ENCODE data around the gene SDC1. TPM values are rescaled to one million over a fixed set of nuclear protein-coding genes. Genes with fewer than 3 reads are reported as not detected.

Gene SDC1
- total RNA-seq, 1 donor from 2014 or later: 11.1 TPM

DNA sequence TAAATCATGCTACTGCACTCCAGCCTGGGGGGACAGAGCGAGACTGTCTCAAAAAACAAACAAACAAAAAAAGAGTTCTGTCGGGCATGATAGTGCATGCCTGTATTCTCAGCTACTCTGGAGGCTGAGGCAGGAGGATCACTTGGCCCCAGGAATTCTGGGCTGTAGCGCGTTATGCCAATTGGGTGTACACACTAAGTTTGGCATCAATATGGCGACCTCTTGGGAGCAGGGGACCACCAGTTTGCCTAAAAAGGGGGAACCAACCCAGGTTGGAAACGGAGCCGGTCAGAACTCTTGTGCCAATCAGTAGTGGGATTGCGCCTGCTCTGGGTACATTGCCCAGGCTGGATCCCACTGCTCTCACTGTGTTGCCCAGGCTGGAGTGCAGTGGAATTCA is 49.7 kb downstream of the SDC1 start:
- TF ChIP-seq CTCF (IDR thresholded peaks at IDR 0.05): no peak
- H3K4me1 Mint-ChIP-seq (ENCODE audit: unreplicated experiment): no peaks in the 10 kb centered on the region
- H3K4me3 Mint-ChIP-seq (ENCODE audit: unreplicated experiment): no peak overlapping the region
- H3K36me3 Mint-ChIP-seq (ENCODE audit: unreplicated experiment): no peaks in the 10 kb centered on the region
- H3K27ac Mint-ChIP-seq (ENCODE audit: unreplicated experiment): no peak overlapping the region
- no peaks in the 10 kb centered on the region for H3K27me3 Mint-ChIP-seq (ENCODE audit: unreplicated experiment)
- no peak for DNase-seq (ENCODE audit: extremely low spot score, unreplicated experiment)
- no peaks in the 10 kb centered on the region for H3K9me3 Mint-ChIP-seq (ENCODE audit: unreplicated experiment)

DNA sequence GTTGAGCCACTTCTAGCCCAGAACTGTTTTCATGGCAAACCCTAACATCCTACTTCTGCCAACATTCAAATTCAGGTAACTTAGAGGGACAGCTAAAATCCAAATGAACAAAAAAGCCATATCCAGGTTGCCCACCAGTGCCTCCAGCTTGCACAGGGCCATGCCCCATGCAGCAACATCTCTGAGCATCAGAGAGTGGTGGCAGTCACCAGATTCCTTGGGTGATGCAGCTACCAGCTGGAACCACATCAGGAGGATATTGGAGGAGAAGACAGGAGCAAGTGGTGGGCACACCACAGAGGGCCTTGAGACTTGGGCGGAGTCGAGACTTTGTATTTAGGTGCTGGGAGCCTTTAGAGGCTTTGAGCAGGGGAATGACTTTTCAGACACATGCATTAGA is 50.5 kb downstream of the SDC1 start:
- no peak overlapping the region for H3K27ac Mint-ChIP-seq (ENCODE audit: unreplicated experiment)
- H3K36me3 Mint-ChIP-seq (ENCODE audit: unreplicated experiment): no peaks in the 10 kb centered on the region
- no peak overlapping the region for H3K4me3 Mint-ChIP-seq (ENCODE audit: unreplicated experiment)
- H3K4me1 Mint-ChIP-seq (ENCODE audit: unreplicated experiment): no peaks in the 10 kb centered on the region
- H3K27me3 Mint-ChIP-seq (ENCODE audit: unreplicated experiment): no peaks in the 10 kb centered on the region
- H3K9me3 Mint-ChIP-seq (ENCODE audit: unreplicated experiment): no peaks in the 10 kb centered on the region
- no peak for DNase-seq (ENCODE audit: extremely low spot score, unreplicated experiment)
- no peak for TF ChIP-seq CTCF (IDR thresholded peaks at IDR 0.05)

- H3K27me3 Mint-ChIP-seq (ENCODE audit: unreplicated experiment): no peaks in the 10 kb centered on the region
- no peak overlapping the region for H3K4me3 Mint-ChIP-seq (ENCODE audit: unreplicated experiment)
- DNase-seq (ENCODE audit: extremely low spot score, unreplicated experiment): no peak
Measured at GRCh38 chr2:20173496-20174402, 51.2 kb downstream of the SDC1 start.

DNA sequence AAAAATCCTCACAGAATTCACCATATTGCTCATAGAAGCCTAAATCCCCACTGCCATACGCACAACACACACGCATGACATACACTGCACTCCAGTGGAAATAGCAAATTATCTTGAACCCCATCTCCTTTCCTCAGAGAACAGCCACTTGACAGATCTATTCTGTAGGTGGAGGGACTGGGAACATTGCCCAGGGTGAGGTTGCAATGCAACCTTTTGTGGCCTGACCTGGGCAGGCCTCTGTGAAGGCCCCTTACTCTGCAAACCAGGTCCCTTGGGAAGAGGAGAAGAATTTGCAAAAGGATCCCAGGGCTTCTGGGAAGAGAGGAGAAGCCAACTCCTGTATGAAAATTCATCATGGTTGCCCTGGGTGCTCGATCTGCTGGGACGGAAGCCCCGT is 51.9 kb downstream of the SDC1 start:
- Mint-ChIP-seq H3K9me3 (ENCODE audit: unreplicated experiment) (no peaks in the 10 kb centered on the region), H3K36me3 (ENCODE audit: unreplicated experiment) (no peaks in the 10 kb centered on the region), H3K4me1 (ENCODE audit: unreplicated experiment) (no peaks in the 10 kb centered on the region), H3K27me3 (ENCODE audit: unreplicated experiment) (no peaks in the 10 kb centered on the region), H3K4me3 (ENCODE audit: unreplicated experiment) (no peak overlapping the region), H3K27ac (ENCODE audit: unreplicated experiment) (no peak overlapping the region)
- no peak for TF ChIP-seq CTCF (IDR thresholded peaks at IDR 0.05)
- DNase-seq (ENCODE audit: extremely low spot score, unreplicated experiment): no peak

More at GRCh38 chr2:20173496-20174402, 51.2 kb downstream of the SDC1 start:
- H3K36me3 Mint-ChIP-seq (ENCODE audit: unreplicated experiment): no peaks in the 10 kb centered on the region
- H3K4me1 Mint-ChIP-seq (ENCODE audit: unreplicated experiment): no peaks in the 10 kb centered on the region
- no peak overlapping the region for H3K27ac Mint-ChIP-seq (ENCODE audit: unreplicated experiment)
- no peak for TF ChIP-seq CTCF (IDR thresholded peaks at IDR 0.05)
- no peaks in the 10 kb centered on the region for H3K9me3 Mint-ChIP-seq (ENCODE audit: unreplicated experiment)

DNA sequence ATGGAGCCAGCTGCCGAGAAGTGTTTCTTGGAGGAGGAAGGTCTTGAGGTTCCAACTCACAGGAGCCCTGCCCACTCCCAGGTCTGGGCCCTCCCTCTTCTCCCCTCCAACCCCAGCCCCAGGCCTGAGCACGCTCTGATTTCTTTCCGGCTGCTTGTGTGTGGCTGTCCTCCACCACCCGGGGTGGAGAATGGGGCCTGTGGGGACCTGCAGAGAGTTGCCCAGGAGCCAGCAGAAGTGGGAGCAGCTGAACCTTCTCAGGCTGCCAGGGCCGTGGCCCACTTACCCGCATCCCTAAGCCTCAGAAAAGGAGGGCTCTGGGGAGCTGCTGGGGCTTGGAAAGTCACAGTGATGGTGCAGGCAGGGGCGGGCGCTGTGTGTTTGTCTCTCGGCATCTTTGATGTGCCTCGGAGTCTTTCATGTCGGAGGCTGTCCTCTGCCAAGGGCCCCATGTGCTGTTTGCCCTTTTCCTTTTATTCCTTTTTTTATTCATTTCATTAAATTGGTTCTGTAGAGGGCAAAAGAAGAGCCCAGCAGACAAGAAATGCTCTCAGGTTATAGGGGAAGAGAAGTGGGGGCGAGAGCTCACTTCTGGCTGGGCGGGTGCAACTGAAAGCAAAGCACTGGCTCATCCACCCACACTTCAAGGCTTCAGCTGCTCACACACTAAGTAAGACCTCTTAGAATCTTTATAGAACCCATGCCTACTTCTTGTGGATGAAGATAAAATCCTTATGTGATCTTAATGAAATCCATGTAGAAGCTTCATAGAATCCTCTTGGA is 52.5 kb downstream of the SDC1 start:
- Mint-ChIP-seq H3K9me3 (ENCODE audit: unreplicated experiment) (no peaks in the 10 kb centered on the region), H3K36me3 (ENCODE audit: unreplicated experiment) (no peaks in the 10 kb centered on the region), H3K27ac (ENCODE audit: unreplicated experiment) (no peak overlapping the region), H3K27me3 (ENCODE audit: unreplicated experiment) (no peaks in the 10 kb centered on the region), H3K4me3 (ENCODE audit: unreplicated experiment) (no peak overlapping the region), H3K4me1 (ENCODE audit: unreplicated experiment) (no peaks in the 10 kb centered on the region)
- TF ChIP-seq CTCF (IDR thresholded peaks at IDR 0.05): no peak
- no peak for DNase-seq (ENCODE audit: extremely low spot score, unreplicated experiment)
